Measurements from ENCODE around the gene RNF212B. TPM values are rescaled to one million over a fixed set of nuclear protein-coding genes. Genes with fewer than 3 reads are reported as not detected.
"Not testable (repeated sequence)": the region's sequence is repeated elsewhere in the genome, so short reads cannot be mapped to it uniquely, and the experiment has no call there.

RNF212B gene
- total RNA-seq, 1 experiment from 2014 or later = 0.39 TPM

DNA sequence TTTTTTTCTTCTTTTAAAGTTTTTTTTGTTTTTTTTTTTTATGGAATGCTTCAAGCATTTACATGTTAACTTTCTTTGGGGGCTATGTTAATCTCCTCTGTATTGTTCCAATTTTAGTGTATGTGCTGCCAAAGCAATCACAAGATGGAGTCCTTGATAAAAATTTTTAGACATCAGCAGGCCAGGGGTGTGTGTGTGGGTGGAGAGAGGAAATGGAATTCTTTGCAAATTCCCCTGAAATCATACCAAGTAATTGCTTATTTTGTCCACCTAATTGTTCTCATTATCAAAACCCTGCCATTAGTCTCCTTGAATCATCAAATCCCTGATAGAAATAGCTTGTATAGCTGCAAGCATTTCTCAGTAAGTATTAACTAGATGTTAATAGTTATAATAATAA, 21.7 kb downstream of the RNF212B start:
- no peak overlapping the region for H2BK12ac ChIP-seq (ENCODE audit: insufficient read length, low read depth, low read length)
- no peaks in the 10 kb centered on the region; a peak in 1 of 5 replicates for H3K9me3 Mint-ChIP-seq
- no peak overlapping the region for H3K56ac ChIP-seq (ENCODE audit: insufficient read length, low read depth, low read length)

DNA sequence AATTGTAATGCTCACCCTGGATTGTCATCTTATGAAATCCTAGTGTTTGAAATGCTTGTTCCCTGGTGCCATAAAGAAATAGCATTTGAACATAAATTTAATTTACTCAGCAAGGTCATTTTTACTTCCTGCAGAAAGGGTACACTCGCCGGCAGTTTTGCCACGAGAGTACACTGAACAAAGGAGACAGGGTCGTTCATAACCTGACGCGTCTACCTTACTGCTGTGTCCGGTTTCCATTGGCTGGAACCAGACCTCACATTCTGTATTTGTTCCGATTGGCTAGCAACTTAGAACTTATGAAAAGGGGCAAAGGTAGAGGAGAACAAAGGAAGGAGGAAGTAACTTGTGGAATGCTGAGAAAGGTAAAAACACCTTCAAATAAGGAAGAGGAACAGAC, 23.1 kb downstream of the RNF212B start:
- not testable (repeated sequence) for H3K27me3 ChIP-seq (ENCODE audit: insufficient read depth, low read length); DNase-seq; H2AK5ac ChIP-seq (ENCODE audit: insufficient read length, low read length); H3K4me1 ChIP-seq (ENCODE audit: insufficient read depth, low read length); H3K56ac ChIP-seq (ENCODE audit: insufficient read length, low read depth, low read length); H2BK120ac ChIP-seq (ENCODE audit: low read depth, low read length, poor library complexity, severe bottlenecking); H4K91ac ChIP-seq (ENCODE audit: insufficient read length, low read depth, low read length); H3K4me3 Mint-ChIP-seq; H3K4me2 ChIP-seq (ENCODE audit: insufficient read depth, insufficient read length, low read length); H3K9me3 Mint-ChIP-seq; H3K23ac ChIP-seq (ENCODE audit: insufficient read length, low read depth, low read length); H4K20me1 ChIP-seq (ENCODE audit: control insufficient read depth, insufficient read depth, insufficient read length); H2BK15ac ChIP-seq (ENCODE audit: low read depth, low read length); H3K9ac ChIP-seq (ENCODE audit: extremely low read depth, insufficient read length, low read length); H3K9me3 ChIP-seq (ENCODE audit: control insufficient read depth, low read depth, low read length); H2AFZ ChIP-seq (ENCODE audit: low read length); H4K5ac ChIP-seq (ENCODE audit: insufficient read length, low read depth, low read length); H3K23me2 ChIP-seq (ENCODE audit: insufficient read length, low read depth, low read length, poor library complexity, severe bottlenecking); H3K27ac Mint-ChIP-seq; H3T11ph ChIP-seq (ENCODE audit: low read length); H3K36me3 Mint-ChIP-seq (ENCODE audit: insufficient read depth in 1 of 3, low read depth in 3 of 3); H3K27ac ChIP-seq (ENCODE audit: insufficient read length, low read depth, low read length); H4K8ac ChIP-seq (replicated peaks; ENCODE audit: insufficient read length, low read depth, low read length); H3K14ac ChIP-seq (ENCODE audit: insufficient read depth, low read length); H3K18ac ChIP-seq (ENCODE audit: insufficient read length, low read depth, low read length); H2BK12ac ChIP-seq (ENCODE audit: insufficient read length, low read depth, low read length); H2BK5ac ChIP-seq (ENCODE audit: insufficient read length, low read length); H3K79me2 ChIP-seq (ENCODE audit: insufficient read depth, low read length); H3K4ac ChIP-seq (ENCODE audit: low read depth, low read length); H2BK20ac ChIP-seq (ENCODE audit: low read depth, low read length, poor library complexity, severe bottlenecking); H3K79me1 ChIP-seq (ENCODE audit: insufficient read depth, low read depth, low read length, poor library complexity, severe bottlenecking)
- peaks cover 13 to 29% of the 10 kb centered on the region in 2 experiments for H3K4me1 Mint-ChIP-seq
- WGBS (ENCODE audit: extremely low coverage, insufficient read length, low lambda C conversion rate) = no CpG with 5 or more reads among the region's 8 CpGs
- peaks cover 40% of the 10 kb centered on the region for H3K27me3 Mint-ChIP-seq (ENCODE audit: low read depth)

More for the DNA sequence above, 21.7 kb downstream of the RNF212B start:
- Histone ChIP-seq H3K4me2 (ENCODE audit: insufficient read depth, insufficient read length, low read length) (no peak overlapping the region), H2AFZ (ENCODE audit: low read length) (no peak overlapping the region), H2BK5ac (ENCODE audit: insufficient read length, low read length) (no peak overlapping the region), H3K9me3 (ENCODE audit: control insufficient read depth, low read depth, low read length) (no peaks in the 10 kb centered on the region), H3K23ac (ENCODE audit: insufficient read length, low read depth, low read length) (no peak overlapping the region), H3K79me2 (ENCODE audit: insufficient read depth, low read length) (no peaks in the 10 kb centered on the region), H3K18ac (ENCODE audit: insufficient read length, low read depth, low read length) (no peak overlapping the region), H3K23me2 (ENCODE audit: insufficient read length, low read depth, low read length, poor library complexity, severe bottlenecking) (no peaks in the 10 kb centered on the region), H3K27ac (ENCODE audit: insufficient read length, low read depth, low read length) (no peak overlapping the region), H2BK120ac (ENCODE audit: low read depth, low read length, poor library complexity, severe bottlenecking) (no peak overlapping the region), H3K9ac (ENCODE audit: extremely low read depth, insufficient read length, low read length) (no peak overlapping the region), H4K20me1 (ENCODE audit: control insufficient read depth, insufficient read depth, insufficient read length) (no peaks in the 10 kb centered on the region), H3K14ac (ENCODE audit: insufficient read depth, low read length) (no peak overlapping the region), H3K79me1 (ENCODE audit: insufficient read depth, low read depth, low read length, poor library complexity, severe bottlenecking) (no peaks in the 10 kb centered on the region), H2AK5ac (ENCODE audit: insufficient read length, low read length) (no peak overlapping the region), H4K8ac (replicated peaks; ENCODE audit: insufficient read length, low read depth, low read length) (no peak overlapping the region), H3T11ph (ENCODE audit: low read length) (no peak overlapping the region), H4K91ac (ENCODE audit: insufficient read length, low read depth, low read length) (no peak overlapping the region), H3K27me3 (ENCODE audit: insufficient read depth, low read length) (no peaks in the 10 kb centered on the region), H2BK15ac (ENCODE audit: low read depth, low read length) (no peak overlapping the region), H4K5ac (ENCODE audit: insufficient read length, low read depth, low read length) (no peak overlapping the region), H3K4me1 (ENCODE audit: insufficient read depth, low read length) (no peaks in the 10 kb centered on the region; the same call in 1 of the 2 replicates), H2BK20ac (ENCODE audit: low read depth, low read length, poor library complexity, severe bottlenecking) (no peak overlapping the region), H3K4ac (ENCODE audit: low read depth, low read length) (no peak overlapping the region)
- Mint-ChIP-seq H3K36me3 (ENCODE audit: insufficient read depth in 1 of 3, low read depth in 3 of 3) (no peaks in the 10 kb centered on the region), H3K27ac (no peak overlapping the region), H3K4me1 (peaks cover 18 to 32% of the 10 kb centered on the region in 2 experiments), H3K27me3 (ENCODE audit: low read depth) (peaks cover 26% of the 10 kb centered on the region), H3K4me3 (no peak overlapping the region)
- TF ChIP-seq, protein P1, sequence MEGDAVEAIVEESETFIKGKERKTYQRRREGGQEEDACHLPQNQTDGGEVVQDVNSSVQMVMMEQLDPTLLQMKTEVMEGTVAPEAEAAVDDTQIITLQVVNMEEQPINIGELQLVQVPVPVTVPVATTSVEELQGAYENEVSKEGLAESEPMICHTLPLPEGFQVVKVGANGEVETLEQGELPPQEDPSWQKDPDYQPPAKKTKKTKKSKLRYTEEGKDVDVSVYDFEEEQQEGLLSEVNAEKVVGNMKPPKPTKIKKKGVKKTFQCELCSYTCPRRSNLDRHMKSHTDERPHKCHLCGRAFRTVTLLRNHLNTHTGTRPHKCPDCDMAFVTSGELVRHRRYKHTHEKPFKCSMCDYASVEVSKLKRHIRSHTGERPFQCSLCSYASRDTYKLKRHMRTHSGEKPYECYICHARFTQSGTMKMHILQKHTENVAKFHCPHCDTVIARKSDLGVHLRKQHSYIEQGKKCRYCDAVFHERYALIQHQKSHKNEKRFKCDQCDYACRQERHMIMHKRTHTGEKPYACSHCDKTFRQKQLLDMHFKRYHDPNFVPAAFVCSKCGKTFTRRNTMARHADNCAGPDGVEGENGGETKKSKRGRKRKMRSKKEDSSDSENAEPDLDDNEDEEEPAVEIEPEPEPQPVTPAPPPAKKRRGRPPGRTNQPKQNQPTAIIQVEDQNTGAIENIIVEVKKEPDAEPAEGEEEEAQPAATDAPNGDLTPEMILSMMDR (conservative IDR thresholded peaks at IDR 0.05) = no peak
- DNase-seq = no peak
